HEK293T (cell line): Measurements from ENCODE around the gene SHISA3.

Experiments used
- CTCF ChIA-PET: fragments of 350-600 bp; formaldehyde crosslinking; extraction: SDS; loops from one replicate; lab custom pipeline; 2021; ENCODE audit warnings: antibody characterized with exemption, inconsistent platforms; lab: Yijun Ruan, JAX
- POLR2A ChIA-PET: fragments of 350-600 bp; formaldehyde crosslinking; extraction: SDS; loops from one replicate; lab custom pipeline; 2020; ENCODE audit warnings: antibody characterized with exemption, inconsistent platforms; lab: Yijun Ruan, JAX
- DNase-seq: peaks from one replicate; pipeline ENCODE4 v3.0.0; 2012; ENCODE audit warnings: mixed read lengths; ENCODE audit errors: extremely low spot score
- ARNT ChIP-seq: fragments of 450-650 bp; IDR thresholded peaks from 2 replicates; pipeline ENCODE4 v1.6.1; 2017; ENCODE audit warnings: mild to moderate bottlenecking
- BHLHE40 ChIP-seq: fragments of 450-650 bp; IDR thresholded peaks from 2 replicates; pipeline ENCODE4 v1.6.1; 2016; ENCODE audit warnings: mild to moderate bottlenecking, moderate library complexity, borderline replicate concordance
- CTBP1 ChIP-seq: fragments of 450-650 bp; IDR thresholded peaks from 2 replicates; pipeline ENCODE4 v1.6.1; 2016; ENCODE audit warnings: borderline replicate concordance
- ELF4 ChIP-seq: fragments of 450-650 bp; IDR thresholded peaks from 2 replicates; pipeline ENCODE4 v1.6.1; 2017; ENCODE audit warnings: antibody characterized with exemption
- FOXA1 ChIP-seq: fragments of 450-650 bp; IDR thresholded peaks from 2 replicates; pipeline ENCODE4 v1.6.1; 2016; ENCODE audit warnings: mild to moderate bottlenecking
- FOXK2 ChIP-seq: fragments of 450-650 bp; IDR thresholded peaks from 2 replicates; pipeline ENCODE4 v1.6.1; 2016; ENCODE audit warnings: mild to moderate bottlenecking
- FOXM1 ChIP-seq: fragments of 450-650 bp; IDR thresholded peaks from 2 replicates; pipeline ENCODE4 v1.6.1; 2017; ENCODE audit warnings: mild to moderate bottlenecking, borderline replicate concordance
- HDGF ChIP-seq: fragments of 450-650 bp; IDR thresholded peaks from 2 replicates; pipeline ENCODE4 v1.6.1; 2017; ENCODE audit warnings: antibody characterized with exemption, borderline replicate concordance
- L3MBTL2 ChIP-seq: fragments of 450-650 bp; conservative IDR thresholded peaks from 2 replicates; pipeline ENCODE4 v1.6.1; 2016; ENCODE audit warnings: mild to moderate bottlenecking
- LEF1 ChIP-seq: fragments of 450-650 bp; IDR thresholded peaks from 2 replicates; pipeline ENCODE4 v1.6.1; 2017; ENCODE audit warnings: mild to moderate bottlenecking, borderline replicate concordance
- NFRKB ChIP-seq: fragments of 450-650 bp; IDR thresholded peaks from 2 replicates; pipeline ENCODE4 v1.6.1; 2016; ENCODE audit warnings: mild to moderate bottlenecking, moderate library complexity
- SP1 ChIP-seq: fragments of 450-650 bp; IDR thresholded peaks from 2 replicates; pipeline ENCODE4 v1.6.1; 2017
- SUZ12 ChIP-seq: fragments of 450-650 bp; IDR thresholded peaks from 2 replicates; pipeline ENCODE4 v1.6.1; 2016; ENCODE audit warnings: mild to moderate bottlenecking
- TARDBP ChIP-seq: fragments of 450-650 bp; IDR thresholded peaks from 2 replicates; pipeline ENCODE4 v1.6.1; 2016
- ZNF384 ChIP-seq: fragments of 450-650 bp; IDR thresholded peaks from 2 replicates; pipeline ENCODE4 v1.6.1; 2016
- TF ChIP-seq, protein P1 (sequence below): fragments of 450-650 bp; IDR thresholded peaks from 2 replicates; pipeline ENCODE4 v1.6.1; 2016

Gene SHISA3

DNA sequence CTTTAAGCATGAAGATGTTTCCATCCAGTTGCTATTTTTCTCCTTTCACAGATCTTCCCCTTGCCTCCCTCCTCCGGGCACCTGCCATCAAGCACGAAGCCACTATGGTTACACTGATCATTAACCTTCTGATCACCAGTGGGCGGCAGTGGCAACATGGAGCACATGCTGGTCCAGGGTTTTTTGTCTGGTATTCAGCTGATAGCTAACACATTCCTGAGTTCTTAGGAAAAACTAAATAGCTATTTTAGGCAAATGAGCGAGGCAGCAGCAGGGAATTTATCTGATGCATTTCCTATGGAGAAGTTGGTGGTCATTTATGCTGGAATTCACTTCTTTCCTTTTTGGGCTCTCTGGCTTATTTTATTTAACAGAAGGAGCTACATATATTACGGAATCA is 22.9 kb downstream of the SHISA3 start:
- TF ChIP-seq CTBP1 (no peak), FOXA1 (no peak), HDGF (no peak), LEF1 (no peak), ZNF384 (no peak), ARNT (no peak), FOXM1 (no peak), SP1 (no peak), L3MBTL2 (no peak), BHLHE40 (no peak), ELF4 (no peak), NFRKB (no peak), TARDBP (no peak), SUZ12 (no peak), FOXK2 (no peak)
- TF ChIP-seq, protein P1, sequence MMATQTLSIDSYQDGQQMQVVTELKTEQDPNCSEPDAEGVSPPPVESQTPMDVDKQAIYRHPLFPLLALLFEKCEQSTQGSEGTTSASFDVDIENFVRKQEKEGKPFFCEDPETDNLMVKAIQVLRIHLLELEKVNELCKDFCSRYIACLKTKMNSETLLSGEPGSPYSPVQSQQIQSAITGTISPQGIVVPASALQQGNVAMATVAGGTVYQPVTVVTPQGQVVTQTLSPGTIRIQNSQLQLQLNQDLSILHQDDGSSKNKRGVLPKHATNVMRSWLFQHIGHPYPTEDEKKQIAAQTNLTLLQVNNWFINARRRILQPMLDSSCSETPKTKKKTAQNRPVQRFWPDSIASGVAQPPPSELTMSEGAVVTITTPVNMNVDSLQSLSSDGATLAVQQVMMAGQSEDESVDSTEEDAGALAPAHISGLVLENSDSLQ = no peak
- ChIA-PET CTCF (interaction anchor here (1.6 kb wide), 1 partner anchor 49 kb away, joined by 5 read pairs; no protein-coding TSS in a partner anchor), POLR2A (no interaction called here)
- no peak for DNase-seq

DNA sequence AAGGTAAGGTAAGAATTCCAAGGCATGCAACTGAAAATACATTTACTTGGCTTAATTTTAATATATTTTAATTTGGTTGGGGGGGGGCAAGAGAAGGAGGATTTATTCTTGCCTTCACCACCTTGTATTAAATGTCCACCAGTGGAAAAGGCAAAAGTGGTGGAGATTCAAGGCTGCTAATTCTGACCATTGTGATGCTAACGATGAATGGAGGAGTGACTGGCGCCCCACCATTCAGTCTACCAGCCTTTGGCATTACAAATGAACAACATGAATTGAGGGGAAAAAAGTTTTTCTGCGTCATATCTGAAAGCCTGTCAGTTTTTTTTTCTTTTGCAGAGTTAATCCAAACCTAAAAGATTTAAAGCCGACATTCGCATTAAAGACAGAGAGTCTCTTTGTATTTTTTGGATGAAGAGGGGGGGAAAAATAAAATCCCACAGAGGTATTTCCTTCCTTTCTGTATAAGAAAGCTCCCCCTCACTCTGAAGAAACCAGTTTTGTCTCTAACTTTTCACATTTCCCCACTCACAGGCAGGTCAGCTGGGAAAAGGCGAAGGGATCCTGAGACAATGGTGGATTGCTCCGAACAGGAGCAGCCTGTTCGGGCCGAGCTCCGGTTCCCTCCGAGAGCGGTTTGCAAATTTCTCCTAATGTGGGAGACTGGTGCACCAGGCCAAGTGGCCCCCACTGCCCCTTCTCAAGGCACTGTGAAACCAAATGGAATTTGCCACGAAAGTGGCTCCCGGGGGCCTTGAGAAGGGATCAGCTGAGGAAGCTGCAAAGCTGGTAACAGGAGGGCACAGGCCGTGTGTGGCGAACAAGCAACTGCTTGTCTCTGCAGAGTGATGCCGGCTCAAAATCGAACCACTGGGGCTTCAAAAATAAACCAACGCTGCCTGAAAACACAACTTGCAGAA is 28.1 kb downstream of the SHISA3 start:
- no peak for DNase-seq
- POLR2A ChIA-PET = no interaction called here
- no peak for TF ChIP-seq ZNF384
- CTCF ChIA-PET = no interaction called here

DNA sequence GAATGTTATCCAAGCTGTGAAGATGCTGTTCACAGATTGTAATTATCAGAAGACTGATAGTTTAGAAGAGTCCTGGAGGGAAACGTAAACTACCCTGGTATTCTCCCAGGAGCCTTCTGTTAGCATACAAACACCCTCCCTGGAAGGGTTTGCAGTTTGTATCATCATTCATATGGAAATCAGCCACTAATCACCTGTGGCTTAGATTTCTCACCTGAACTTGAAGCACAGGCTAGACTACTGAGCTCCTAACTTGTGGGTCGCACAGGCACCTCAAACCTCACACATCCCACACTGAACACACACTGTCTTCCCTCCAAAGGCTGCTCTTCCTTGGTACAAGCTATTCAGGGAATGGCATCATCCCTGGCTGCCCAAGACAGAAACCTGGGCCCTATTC is 30.7 kb downstream of the SHISA3 start:
- DNase-seq = no peak
- ChIA-PET CTCF (no interaction called here), POLR2A (no interaction called here)
- TF ChIP-seq FOXM1 (no peak), ZNF384 (no peak), NFRKB (no peak), SUZ12 (no peak), BHLHE40 (no peak), HDGF (no peak), SP1 (no peak), FOXK2 (no peak), FOXA1 (no peak), CTBP1 (no peak)
- TF ChIP-seq, protein P1 = no peak

DNA sequence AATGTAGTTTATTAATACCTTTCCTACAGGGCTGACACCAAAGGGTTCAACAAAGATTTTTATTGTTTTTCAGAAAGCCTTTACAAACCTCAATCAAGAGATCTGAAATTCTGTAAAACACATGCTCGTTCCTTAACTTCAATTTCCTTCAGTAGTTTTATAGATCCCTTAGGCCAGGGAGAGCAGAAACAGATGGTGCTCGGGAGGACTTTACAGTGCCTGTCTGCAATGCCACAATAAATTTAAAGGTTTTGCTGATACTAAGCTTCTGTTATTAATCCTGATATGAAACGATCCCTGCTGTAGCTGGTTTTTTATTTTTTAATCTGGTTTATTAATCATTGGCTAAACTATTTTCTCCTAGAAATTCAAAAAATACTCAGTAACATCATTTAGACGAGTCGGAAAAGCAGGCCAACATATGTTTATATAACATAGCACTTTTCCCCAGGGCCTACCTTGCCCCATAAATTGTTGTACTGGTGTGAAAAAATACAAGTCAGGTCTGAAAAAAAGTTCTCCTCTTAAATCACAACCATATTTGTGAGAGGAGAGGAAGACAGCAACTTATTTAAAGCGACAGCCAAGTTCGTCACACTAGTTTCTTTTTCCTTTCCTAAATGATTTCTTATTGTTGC is 39.8 kb downstream of the SHISA3 start:
- ChIA-PET POLR2A (no interaction called here), CTCF (no interaction called here)
- TF ChIP-seq HDGF (no peak), L3MBTL2 (no peak), SUZ12 (no peak), FOXA1 (no peak), LEF1 (no peak), CTBP1 (no peak), SP1 (no peak), ARNT (no peak)
- TF ChIP-seq, protein P1 = no peak
- no peak for DNase-seq

DNA sequence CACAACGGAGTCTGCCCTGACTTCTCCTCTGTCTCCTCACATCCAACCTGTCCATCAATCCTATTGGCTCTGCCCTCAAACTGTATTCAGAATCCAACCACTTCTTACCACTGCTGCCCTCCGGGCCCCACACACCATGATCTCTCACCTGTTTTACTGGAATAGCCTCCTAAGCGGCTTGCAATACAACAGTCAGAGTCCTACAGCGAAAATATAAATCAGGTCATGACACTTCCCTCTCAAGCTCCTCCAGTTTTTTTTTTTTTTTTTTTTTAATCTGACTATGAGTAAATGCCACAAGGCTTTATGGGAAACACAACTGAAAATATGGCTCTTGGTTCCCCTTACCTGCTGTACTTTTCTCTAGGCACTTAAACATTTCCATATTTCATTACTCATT is 42.8 kb downstream of the SHISA3 start:
- DNase-seq = no peak
- TF ChIP-seq CTBP1 (no peak), FOXM1 (no peak), SUZ12 (no peak), ARNT (no peak), TARDBP (no peak), ZNF384 (no peak), L3MBTL2 (no peak), NFRKB (no peak), BHLHE40 (no peak), ELF4 (no peak)
- ChIA-PET POLR2A (no interaction called here), CTCF (interaction anchor here (0.6 kb wide), 1 partner anchor 9 kb away, joined by 3 read pairs; no protein-coding TSS in a partner anchor)

DNA sequence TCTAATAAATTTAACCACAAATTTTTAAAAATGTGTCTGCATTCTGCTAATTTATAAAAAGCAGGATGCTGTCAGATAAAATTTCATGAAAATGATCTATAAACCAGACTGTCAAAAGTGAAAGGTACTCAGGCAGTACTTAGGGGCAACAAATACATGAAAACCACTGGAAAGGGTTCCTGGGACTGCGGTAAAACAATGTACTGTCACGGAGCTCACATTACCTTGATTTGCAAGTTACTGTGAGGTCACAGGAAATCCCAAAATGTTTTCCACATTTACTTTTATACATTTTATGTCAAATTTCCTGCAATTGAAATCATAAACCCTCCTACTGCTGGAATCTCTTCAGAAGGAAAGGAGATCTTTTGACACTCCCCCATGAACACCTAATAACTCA is 45.3 kb downstream of the SHISA3 start:
- TF ChIP-seq SUZ12 = no peak
- CTCF ChIA-PET = no interaction called here
- no peak for DNase-seq
- POLR2A ChIA-PET = no interaction called here
